K562 (cell line): ENCODE measurements around the gene LYZL6. TPM values are rescaled to one million over a fixed set of nuclear protein-coding genes. Genes with fewer than 3 reads are reported as not detected.

ENCODE experiments used
- CC2D1A ChIP-seq: fragments of 450-650 bp; IDR thresholded peaks from 2 replicates; pipeline ENCODE4 v1.6.1; 2017; ENCODE audit warnings: mild to moderate bottlenecking
- polyA plus RNA-seq, 8 experiments: library from polyadenylated mRNA; depleted of rRNA in 4 of 8; stranded (reverse) in 5 of 8; unstranded in 3 of 8; fragments of >200 nt; fragmentation: Nextera tagmentation in 2 of 8; fragmentation: Illumina TruSeq in 1 of 8; extraction: Ambion mirVana in 2 of 8; extraction: Trizol in 1 of 8; gene quantifications; 2 replicates each; pipeline versions ENCODE4 v1.2.1 to v1.2.3, GENCODE V29; 2011 to 2014; ENCODE audit warnings: inconsistent platforms in 1 of 8, missing spikeins in 1 of 8
- total RNA-seq, 7 experiments: library from RNA; depleted of rRNA in 6 of 7; stranded (reverse); fragments of >200 nt in 6 of 7; fragmentation: Illumina TruSeq in 2 of 7; extraction: Trizol in 2 of 7; gene quantifications; 2 replicates each; pipeline versions ENCODE4 v1.2.1 to v1.2.3, GENCODE V29; 2011 to 2021; ENCODE audit warnings: low replicate concordance in 1 of 7
- TF ChIP-seq, protein P1 (sequence below), 2 experiments: fragments of 450-650 bp; formaldehyde crosslinking in 1 of 2; IDR thresholded peaks; 2 replicates each; pipeline versions ENCODE4 v1.4.0 to v1.6.1; 2014 to 2020; ENCODE audit warnings: mild to moderate bottlenecking in 2 of 2, borderline replicate concordance in 1 of 2, low read depth in 1 of 2
- TF ChIP-seq, protein P2 (sequence below): fragments of 450-650 bp; formaldehyde crosslinking; IDR thresholded peaks from 2 replicates; pipeline ENCODE4 v1.4.0; 2020; ENCODE audit warnings: mild to moderate bottlenecking, moderate library complexity

The LYZL6 gene
- total and polyA plus RNA-seq, 9 of the 15 experiments (the other 6 are each of a cell fraction or from before 2014, with no cell fraction given), result not detected

GRCh38 chr17:35947156-35947585 lies 3.7 kb upstream of the LYZL6 start (continued):
- TF ChIP-seq, protein P1, sequence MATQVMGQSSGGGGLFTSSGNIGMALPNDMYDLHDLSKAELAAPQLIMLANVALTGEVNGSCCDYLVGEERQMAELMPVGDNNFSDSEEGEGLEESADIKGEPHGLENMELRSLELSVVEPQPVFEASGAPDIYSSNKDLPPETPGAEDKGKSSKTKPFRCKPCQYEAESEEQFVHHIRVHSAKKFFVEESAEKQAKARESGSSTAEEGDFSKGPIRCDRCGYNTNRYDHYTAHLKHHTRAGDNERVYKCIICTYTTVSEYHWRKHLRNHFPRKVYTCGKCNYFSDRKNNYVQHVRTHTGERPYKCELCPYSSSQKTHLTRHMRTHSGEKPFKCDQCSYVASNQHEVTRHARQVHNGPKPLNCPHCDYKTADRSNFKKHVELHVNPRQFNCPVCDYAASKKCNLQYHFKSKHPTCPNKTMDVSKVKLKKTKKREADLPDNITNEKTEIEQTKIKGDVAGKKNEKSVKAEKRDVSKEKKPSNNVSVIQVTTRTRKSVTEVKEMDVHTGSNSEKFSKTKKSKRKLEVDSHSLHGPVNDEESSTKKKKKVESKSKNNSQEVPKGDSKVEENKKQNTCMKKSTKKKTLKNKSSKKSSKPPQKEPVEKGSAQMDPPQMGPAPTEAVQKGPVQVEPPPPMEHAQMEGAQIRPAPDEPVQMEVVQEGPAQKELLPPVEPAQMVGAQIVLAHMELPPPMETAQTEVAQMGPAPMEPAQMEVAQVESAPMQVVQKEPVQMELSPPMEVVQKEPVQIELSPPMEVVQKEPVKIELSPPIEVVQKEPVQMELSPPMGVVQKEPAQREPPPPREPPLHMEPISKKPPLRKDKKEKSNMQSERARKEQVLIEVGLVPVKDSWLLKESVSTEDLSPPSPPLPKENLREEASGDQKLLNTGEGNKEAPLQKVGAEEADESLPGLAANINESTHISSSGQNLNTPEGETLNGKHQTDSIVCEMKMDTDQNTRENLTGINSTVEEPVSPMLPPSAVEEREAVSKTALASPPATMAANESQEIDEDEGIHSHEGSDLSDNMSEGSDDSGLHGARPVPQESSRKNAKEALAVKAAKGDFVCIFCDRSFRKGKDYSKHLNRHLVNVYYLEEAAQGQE (IDR thresholded peaks at IDR 0.05; ENCODE audit: borderline replicate concordance), result peak; percentile 53; the same call in 1 of the 2 replicates
- TF ChIP-seq, protein P1 (CRISPR knock-in tag; IDR thresholded peaks at IDR 0.05; ENCODE audit: low read depth), result no peak
- TF ChIP-seq, protein P2, sequence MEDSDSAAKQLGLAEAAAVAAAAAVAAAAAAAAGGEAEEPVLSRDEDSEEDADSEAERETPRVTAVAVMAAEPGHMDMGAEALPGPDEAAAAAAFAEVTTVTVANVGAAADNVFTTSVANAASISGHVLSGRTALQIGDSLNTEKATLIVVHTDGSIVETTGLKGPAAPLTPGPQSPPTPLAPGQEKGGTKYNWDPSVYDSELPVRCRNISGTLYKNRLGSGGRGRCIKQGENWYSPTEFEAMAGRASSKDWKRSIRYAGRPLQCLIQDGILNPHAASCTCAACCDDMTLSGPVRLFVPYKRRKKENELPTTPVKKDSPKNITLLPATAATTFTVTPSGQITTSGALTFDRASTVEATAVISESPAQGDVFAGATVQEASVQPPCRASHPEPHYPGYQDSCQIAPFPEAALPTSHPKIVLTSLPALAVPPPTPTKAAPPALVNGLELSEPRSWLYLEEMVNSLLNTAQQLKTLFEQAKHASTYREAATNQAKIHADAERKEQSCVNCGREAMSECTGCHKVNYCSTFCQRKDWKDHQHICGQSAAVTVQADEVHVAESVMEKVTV (CRISPR knock-in tag), result 0 out of 2 replicates have a peak, but pooled peaks have one; percentile 7
- TF ChIP-seq CC2D1A, result 0 out of 2 replicates have a peak, but pooled peaks have one; percentile 36
